Right atrium auricular region (tissue), 2 donors: ENCODE measurements around the gene GET4. TPM values are rescaled to one million over a fixed set of nuclear protein-coding genes. Genes with fewer than 3 reads are reported as not detected.
"Not testable (repeated sequence)": the region's sequence is repeated elsewhere in the genome, so short reads cannot be mapped to it uniquely, and the experiment has no call there.

Experiments
- DNase-seq: peaks from one replicate; pipeline ENCODE4 v3.0.0-alpha.2; 2019; ENCODE audit warnings: low spot score
- H3K27ac ChIP-seq, 2 donors: fragments of 200-600 bp; sonication (generic); 1 replicate in 1 of 2; 2 replicates in 1 of 2; pipeline ENCODE4 v1.5.1; 2016 to 2019
- H3K27me3 ChIP-seq, 2 donors: fragments of 200-600 bp; sonication (generic); one replicate each; pipeline versions ENCODE4 v1.5.1 to v1.6.0; 2017 to 2019
- H3K36me3 ChIP-seq: fragments of 200-600 bp; sonication (generic); one replicate; pipeline ENCODE4 v1.5.1; 2016
- H3K4me1 ChIP-seq, 2 donors: fragments of 200-600 bp; sonication (generic); one replicate each; pipeline versions ENCODE4 v1.5.1 to v1.6.0; 2017 to 2019
- H3K4me3 ChIP-seq, 2 donors: fragments of 200-600 bp; sonication (generic); 1 replicate in 1 of 2; 2 replicates in 1 of 2; pipeline ENCODE4 v1.5.1; 2017 to 2019; ENCODE audit warnings: mild to moderate bottlenecking in 1 of 2, moderate library complexity in 1 of 2
- H3K9me3 ChIP-seq, 2 donors: fragments of 200-600 bp; sonication (generic); one replicate each; pipeline ENCODE4 v1.5.1; 2019
- total RNA-seq, 2 donors: library from RNA; depleted of rRNA; stranded (reverse); fragments of >200 nt; gene quantifications; one replicate each; pipeline ENCODE4 v1.1.0, GENCODE V29; 2016
- TF ChIP-seq, protein P1 (sequence below), 2 donors: fragments of 200-600 bp; sonication (generic); IDR thresholded peaks; one replicate each; pipeline ENCODE4 v1.5.1; 2019; ENCODE audit warnings: antibody characterized with exemption in 2 of 2

Gene GET4
- total RNA-seq, 2 donors from 2014 or later: 16.1 to 19.7 TPM

- Histone ChIP-seq H3K27me3 (no peaks in the 10 kb centered on the region), H3K4me3 (no peak overlapping the region), H3K9me3 (no peaks in the 10 kb centered on the region), H3K4me1 (no peaks in the 10 kb centered on the region), H3K36me3 (no peaks in the 10 kb centered on the region), H3K27ac (no peak overlapping the region)
- TF ChIP-seq, protein P1, sequence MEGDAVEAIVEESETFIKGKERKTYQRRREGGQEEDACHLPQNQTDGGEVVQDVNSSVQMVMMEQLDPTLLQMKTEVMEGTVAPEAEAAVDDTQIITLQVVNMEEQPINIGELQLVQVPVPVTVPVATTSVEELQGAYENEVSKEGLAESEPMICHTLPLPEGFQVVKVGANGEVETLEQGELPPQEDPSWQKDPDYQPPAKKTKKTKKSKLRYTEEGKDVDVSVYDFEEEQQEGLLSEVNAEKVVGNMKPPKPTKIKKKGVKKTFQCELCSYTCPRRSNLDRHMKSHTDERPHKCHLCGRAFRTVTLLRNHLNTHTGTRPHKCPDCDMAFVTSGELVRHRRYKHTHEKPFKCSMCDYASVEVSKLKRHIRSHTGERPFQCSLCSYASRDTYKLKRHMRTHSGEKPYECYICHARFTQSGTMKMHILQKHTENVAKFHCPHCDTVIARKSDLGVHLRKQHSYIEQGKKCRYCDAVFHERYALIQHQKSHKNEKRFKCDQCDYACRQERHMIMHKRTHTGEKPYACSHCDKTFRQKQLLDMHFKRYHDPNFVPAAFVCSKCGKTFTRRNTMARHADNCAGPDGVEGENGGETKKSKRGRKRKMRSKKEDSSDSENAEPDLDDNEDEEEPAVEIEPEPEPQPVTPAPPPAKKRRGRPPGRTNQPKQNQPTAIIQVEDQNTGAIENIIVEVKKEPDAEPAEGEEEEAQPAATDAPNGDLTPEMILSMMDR (IDR thresholded peaks at IDR 0.05): no peak
- no peak for DNase-seq
These were observed 61.6 kb downstream of the GET4 start for GRCh38 chr7:937856-938484.

DNA sequence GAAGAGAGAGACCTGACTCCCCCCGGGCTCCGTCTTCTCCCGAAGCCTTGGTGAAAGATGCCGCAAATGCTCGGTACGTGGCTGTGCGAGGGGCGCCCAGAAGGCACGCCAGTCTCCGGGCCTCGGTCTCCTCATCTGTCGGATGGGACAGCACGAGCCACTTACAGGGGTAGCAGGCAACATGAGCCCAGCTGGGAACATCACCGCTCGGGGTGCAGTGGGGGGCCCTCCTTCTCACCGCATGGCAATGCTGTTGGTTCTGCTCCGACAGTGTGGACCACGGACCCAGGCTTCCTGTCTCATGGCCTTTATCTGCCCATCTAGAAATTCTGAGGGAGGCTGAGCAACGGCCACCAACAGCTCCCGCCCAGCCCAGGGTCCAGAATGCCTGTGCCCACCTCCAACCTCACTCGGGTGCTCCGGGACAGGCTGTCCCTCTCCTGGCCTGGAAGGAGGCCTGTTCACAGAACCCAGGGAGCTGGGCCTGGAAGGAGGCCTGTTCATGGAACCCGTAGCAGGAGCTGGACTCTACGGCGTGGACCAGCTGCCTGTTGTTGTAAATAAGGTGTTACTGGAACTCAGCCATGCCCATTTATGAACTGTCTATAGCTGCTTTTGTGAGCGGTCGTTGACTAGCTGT is 62.3 kb downstream of the GET4 start:
- Histone ChIP-seq H3K4me1 (no peaks in the 10 kb centered on the region), H3K27me3 (no peaks in the 10 kb centered on the region), H3K27ac (no peak overlapping the region), H3K36me3 (no peaks in the 10 kb centered on the region), H3K4me3 (no peak overlapping the region), H3K9me3 (no peaks in the 10 kb centered on the region)
- TF ChIP-seq, protein P1 (IDR thresholded peaks at IDR 0.05): no peak
- no peak for DNase-seq

GRCh38 chr7:939843-940242 is 63.5 kb downstream of the GET4 start:
- TF ChIP-seq, protein P1 (IDR thresholded peaks at IDR 0.05): no peak
- Histone ChIP-seq H3K27me3 (no peaks in the 10 kb centered on the region), H3K4me1 (no peaks in the 10 kb centered on the region), H3K27ac (no peak overlapping the region), H3K9me3 (no peaks in the 10 kb centered on the region), H3K36me3 (no peaks in the 10 kb centered on the region), H3K4me3 (no peak overlapping the region)
- DNase-seq: no peak

DNA sequence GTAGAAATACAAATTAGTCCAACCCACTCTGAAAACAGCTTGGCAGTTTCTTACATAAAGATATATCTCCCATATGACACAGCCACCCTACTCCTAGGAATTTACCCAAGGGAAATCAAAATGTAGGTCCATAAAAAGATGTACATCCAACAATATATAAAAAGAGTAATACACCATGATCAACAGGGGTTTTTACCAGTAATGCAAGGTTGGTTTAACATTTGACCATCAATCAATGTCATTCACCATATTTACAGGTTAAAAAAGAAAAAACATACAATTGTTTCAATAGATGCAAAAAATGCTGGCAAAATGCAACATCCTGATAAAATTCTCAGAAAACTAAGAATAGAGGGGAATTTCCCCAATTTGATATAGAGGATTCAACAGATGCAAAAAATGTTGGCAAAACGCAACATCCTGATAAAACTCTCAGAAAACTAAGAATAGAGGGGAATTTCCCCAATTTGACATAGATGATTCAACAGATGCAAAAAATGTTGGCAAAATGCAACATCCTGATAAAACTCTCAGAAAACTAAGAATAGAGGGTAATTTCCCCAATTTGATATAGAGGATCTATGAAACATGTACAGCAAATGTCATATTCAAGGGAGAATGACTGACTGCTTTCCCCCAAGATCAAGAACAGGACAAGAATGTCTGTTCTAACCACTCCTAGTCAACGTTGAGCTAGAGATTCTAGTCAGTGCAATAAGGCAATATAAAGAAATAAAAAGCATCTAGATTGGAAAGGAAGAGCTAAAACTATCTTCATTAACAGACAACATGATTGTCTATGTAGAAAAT is 64.5 kb downstream of the GET4 start:
- no peak for DNase-seq
- TF ChIP-seq, protein P1 (IDR thresholded peaks at IDR 0.05): no peak
- no peaks in the 10 kb centered on the region for H3K36me3 ChIP-seq
- no peak overlapping the region for H3K27ac ChIP-seq
- no peaks in the 10 kb centered on the region for H3K9me3 ChIP-seq
- no peaks in the 10 kb centered on the region for H3K4me1 ChIP-seq
- H3K4me3 ChIP-seq: no peak overlapping the region
- H3K27me3 ChIP-seq: no peaks in the 10 kb centered on the region

- not testable (repeated sequence) for H3K4me3 ChIP-seq, DNase-seq, H3K36me3 ChIP-seq, H3K4me1 ChIP-seq, H3K27ac ChIP-seq, H3K27me3 ChIP-seq, H3K9me3 ChIP-seq
These were observed 67.4 kb downstream of the GET4 start for GRCh38 chr7:943793-944192.

GRCh38 chr7:944744-945143 is 68.4 kb downstream of the GET4 start:
- Histone ChIP-seq H3K36me3 (no peaks in the 10 kb centered on the region), H3K27me3 (no peaks in the 10 kb centered on the region), H3K4me1 (no peaks in the 10 kb centered on the region), H3K9me3 (no peaks in the 10 kb centered on the region), H3K27ac (no peak overlapping the region), H3K4me3 (no peak overlapping the region)
- no peak for DNase-seq
- TF ChIP-seq, protein P1 (IDR thresholded peaks at IDR 0.05): no peak
